GM23338 (cell line): ENCODE measurements around the gene ZCWPW2. TPM values are rescaled to one million over a fixed set of nuclear protein-coding genes. Genes with fewer than 3 reads are reported as not detected.

Experiments
- ATAC-seq: fragments of 200-7000 bp; cut with Tn5 transposase; 3 replicates; pipeline ENCODE4 v1.9.1; 2020
- DNase-seq: peaks from one replicate; pipeline ENCODE4 v3.0.0-alpha.2; 2015; ENCODE audit warnings: low spot score
- H2AFZ ChIP-seq: fragments of 200-600 bp; sonication (generic); 2 replicates; pipeline ENCODE4 v1.8.0; 2016; ENCODE audit warnings: antibody characterized with exemption, mild to moderate bottlenecking, moderate library complexity
- H3F3A ChIP-seq: fragments of 200-600 bp; sonication (generic); replicated peaks from 2 replicates; pipeline ENCODE4 v1.8.0; 2017; ENCODE audit warnings: antibody characterized with exemption, mixed run types, low read depth
- H3K27ac ChIP-seq: fragments of 200-600 bp; sonication (generic); 2 replicates; pipeline ENCODE4 v1.6.1; 2016; ENCODE audit warnings: low read depth
- H3K27me3 ChIP-seq: fragments of 200-600 bp; sonication (generic); 2 replicates; pipeline ENCODE4 v1.8.0; 2016; ENCODE audit warnings: mild to moderate bottlenecking, mixed run types, moderate library complexity; ENCODE audit not compliant: insufficient read depth
- H3K36me3 ChIP-seq: fragments of 200-600 bp; sonication (generic); 2 replicates; pipeline ENCODE4 v1.8.0; 2016; ENCODE audit warnings: mild to moderate bottlenecking; ENCODE audit not compliant: insufficient read depth
- H3K4me1 ChIP-seq: fragments of 200-600 bp; sonication (generic); 2 replicates; pipeline ENCODE4 v1.8.0; 2016; ENCODE audit warnings: mild to moderate bottlenecking, moderate library complexity; ENCODE audit not compliant: insufficient read depth
- H3K4me2 ChIP-seq: fragments of 200-600 bp; sonication (generic); 2 replicates; pipeline ENCODE4 v1.7.1; 2017; ENCODE audit warnings: mixed run types
- H3K4me3 ChIP-seq: fragments of 200-600 bp; sonication (generic); 2 replicates; pipeline ENCODE4 v1.6.1; 2016; ENCODE audit warnings: mixed run types
- H3K79me2 ChIP-seq: fragments of 200-600 bp; sonication (generic); replicated peaks from 2 replicates; pipeline ENCODE4 v1.8.0; 2017; ENCODE audit warnings: mild to moderate bottlenecking; ENCODE audit not compliant: insufficient read depth
- H3K9me2 ChIP-seq: fragments of 200-600 bp; sonication (generic); 2 replicates; pipeline ENCODE4 v1.8.0; 2017; ENCODE audit not compliant: insufficient read depth
- H4K20me1 ChIP-seq: fragments of 200-600 bp; sonication (generic); replicated peaks from 2 replicates; pipeline ENCODE4 v1.8.0; 2017; ENCODE audit warnings: mild to moderate bottlenecking; ENCODE audit not compliant: insufficient read depth
- H3K27ac Mint-ChIP-seq: 2 replicates; pipeline ENCODE4 v1.8.0; 2020; ENCODE audit warnings: inconsistent platforms, mild to moderate bottlenecking, moderate library complexity, mixed read lengths
- H3K27me3 Mint-ChIP-seq: 3 replicates; pipeline ENCODE4 v1.8.0; 2022; ENCODE audit warnings: low read depth, mild to moderate bottlenecking, moderate library complexity, mixed read lengths, inconsistent platforms; ENCODE audit not compliant: insufficient read depth, poor library complexity
- H3K36me3 Mint-ChIP-seq: 3 replicates; pipeline ENCODE4 v1.8.0; 2021; ENCODE audit warnings: low read depth, mild to moderate bottlenecking, inconsistent platforms, moderate library complexity, mixed read lengths
- H3K4me1 Mint-ChIP-seq: 3 replicates; pipeline ENCODE4 v1.8.0; 2020; ENCODE audit warnings: mild to moderate bottlenecking, inconsistent platforms, mixed read lengths
- H3K4me3 Mint-ChIP-seq: 3 replicates; pipeline ENCODE4 v1.8.0; 2021; ENCODE audit warnings: moderate library complexity, mild to moderate bottlenecking, inconsistent platforms, mixed read lengths
- H3K9me3 Mint-ChIP-seq: 3 replicates; pipeline ENCODE4 v1.8.0; 2020; ENCODE audit warnings: moderate library complexity, mild to moderate bottlenecking, inconsistent platforms, mixed read lengths
- CREB1 ChIP-seq: fragments of 250-450 bp; sonication (Bioruptor Pico); IDR thresholded peaks from 2 replicates; pipeline ENCODE4 v1.5.0; 2020; ENCODE audit warnings: low read depth, mild to moderate bottlenecking, moderate library complexity
- CTCF ChIP-seq, 2 experiments: fragments of 200-600 bp in 1 of 2; sonication (generic) in 1 of 2; conservative IDR thresholded peaks; 2 replicates each; pipeline versions ENCODE4 v1.5.1 to v1.6.1; 2016 to 2017; ENCODE audit warnings: antibody characterized with exemption in 2 of 2, low read depth in 2 of 2, mild to moderate bottlenecking in 2 of 2, moderate library complexity in 1 of 2
- EZH2 ChIP-seq: fragments of 200-600 bp; sonication (generic); IDR thresholded peaks from one replicate; pipeline ENCODE4 v1.8.0; 2017; ENCODE audit warnings: antibody characterized with exemption, mild to moderate bottlenecking, low read depth; ENCODE audit not compliant: unreplicated experiment
- EZH2phosphoT487 ChIP-seq: fragments of 200-600 bp; sonication (generic); IDR thresholded peaks from one replicate; pipeline ENCODE4 v1.8.1; 2018; ENCODE audit warnings: antibody characterized with exemption; ENCODE audit not compliant: unreplicated experiment
- POLR2AphosphoS5 ChIP-seq: IDR thresholded peaks from 2 replicates; pipeline ENCODE4 v1.6.1; 2016; ENCODE audit warnings: antibody characterized with exemption, low read depth
- polyA plus RNA-seq: library from polyadenylated mRNA; unstranded; fragments of >200 nt; fragmentation: Nextera tagmentation; extraction: Ambion mirVana; gene quantifications from 2 replicates; pipeline ENCODE4 v1.2.1, GENCODE V29; 2016
- total RNA-seq: library from RNA; depleted of rRNA; stranded (reverse); fragments of >200 nt; shearing (Covaris generic); gene quantifications from 2 replicates; pipeline ENCODE4 v1.2.3, GENCODE V29; 2014
- TF ChIP-seq, protein P1 (sequence below): fragments of 250-450 bp; sonication (Bioruptor Pico); IDR thresholded peaks from 2 replicates; pipeline ENCODE4 v1.5.0; 2020; ENCODE audit warnings: mild to moderate bottlenecking, moderate library complexity

The ZCWPW2 gene
- total and polyA plus RNA-seq, 2 experiments from 2014 or later: 0.55 TPM; not detected in 1

DNA sequence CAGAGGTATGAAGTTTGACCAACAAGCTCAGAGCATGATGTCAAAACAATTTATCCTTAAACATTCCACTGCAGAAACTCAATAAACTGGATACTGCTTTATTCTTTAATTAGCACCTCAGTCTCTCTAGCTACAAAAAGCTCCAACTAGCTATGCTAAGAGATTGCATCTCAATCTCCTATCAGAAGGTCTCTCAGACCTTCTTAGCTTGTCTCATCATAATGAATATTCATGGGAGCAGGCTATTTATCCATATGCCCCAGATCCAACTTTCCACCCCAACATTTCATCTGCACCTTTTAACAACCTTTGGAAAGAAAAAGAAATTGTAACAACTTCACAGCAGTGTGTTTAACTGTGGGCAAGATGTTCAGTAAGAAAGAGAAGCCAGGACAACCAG is 11.3 kb upstream of the ZCWPW2 start:
- no peak overlapping the region for H3K4me2 ChIP-seq
- no peaks in the 10 kb centered on the region for H3K4me1 ChIP-seq
- H3K9me3 Mint-ChIP-seq: no peaks in the 10 kb centered on the region
- no peak overlapping the region for H3K4me3 Mint-ChIP-seq
- H3K4me3 ChIP-seq: no peak overlapping the region
- no peaks in the 10 kb centered on the region; the same call in 1 of the 2 replicates for H3K36me3 ChIP-seq
- H3K4me1 Mint-ChIP-seq: no peaks in the 10 kb centered on the region; the same call in 2 of the 3 replicates
- H3K27ac ChIP-seq: no peak overlapping the region
- no peaks in the 10 kb centered on the region for H3K27me3 ChIP-seq
- no peaks in the 10 kb centered on the region for H3K9me2 ChIP-seq
- peaks cover 10% of the 10 kb centered on the region for H3K79me2 ChIP-seq
- TF ChIP-seq, protein P1, sequence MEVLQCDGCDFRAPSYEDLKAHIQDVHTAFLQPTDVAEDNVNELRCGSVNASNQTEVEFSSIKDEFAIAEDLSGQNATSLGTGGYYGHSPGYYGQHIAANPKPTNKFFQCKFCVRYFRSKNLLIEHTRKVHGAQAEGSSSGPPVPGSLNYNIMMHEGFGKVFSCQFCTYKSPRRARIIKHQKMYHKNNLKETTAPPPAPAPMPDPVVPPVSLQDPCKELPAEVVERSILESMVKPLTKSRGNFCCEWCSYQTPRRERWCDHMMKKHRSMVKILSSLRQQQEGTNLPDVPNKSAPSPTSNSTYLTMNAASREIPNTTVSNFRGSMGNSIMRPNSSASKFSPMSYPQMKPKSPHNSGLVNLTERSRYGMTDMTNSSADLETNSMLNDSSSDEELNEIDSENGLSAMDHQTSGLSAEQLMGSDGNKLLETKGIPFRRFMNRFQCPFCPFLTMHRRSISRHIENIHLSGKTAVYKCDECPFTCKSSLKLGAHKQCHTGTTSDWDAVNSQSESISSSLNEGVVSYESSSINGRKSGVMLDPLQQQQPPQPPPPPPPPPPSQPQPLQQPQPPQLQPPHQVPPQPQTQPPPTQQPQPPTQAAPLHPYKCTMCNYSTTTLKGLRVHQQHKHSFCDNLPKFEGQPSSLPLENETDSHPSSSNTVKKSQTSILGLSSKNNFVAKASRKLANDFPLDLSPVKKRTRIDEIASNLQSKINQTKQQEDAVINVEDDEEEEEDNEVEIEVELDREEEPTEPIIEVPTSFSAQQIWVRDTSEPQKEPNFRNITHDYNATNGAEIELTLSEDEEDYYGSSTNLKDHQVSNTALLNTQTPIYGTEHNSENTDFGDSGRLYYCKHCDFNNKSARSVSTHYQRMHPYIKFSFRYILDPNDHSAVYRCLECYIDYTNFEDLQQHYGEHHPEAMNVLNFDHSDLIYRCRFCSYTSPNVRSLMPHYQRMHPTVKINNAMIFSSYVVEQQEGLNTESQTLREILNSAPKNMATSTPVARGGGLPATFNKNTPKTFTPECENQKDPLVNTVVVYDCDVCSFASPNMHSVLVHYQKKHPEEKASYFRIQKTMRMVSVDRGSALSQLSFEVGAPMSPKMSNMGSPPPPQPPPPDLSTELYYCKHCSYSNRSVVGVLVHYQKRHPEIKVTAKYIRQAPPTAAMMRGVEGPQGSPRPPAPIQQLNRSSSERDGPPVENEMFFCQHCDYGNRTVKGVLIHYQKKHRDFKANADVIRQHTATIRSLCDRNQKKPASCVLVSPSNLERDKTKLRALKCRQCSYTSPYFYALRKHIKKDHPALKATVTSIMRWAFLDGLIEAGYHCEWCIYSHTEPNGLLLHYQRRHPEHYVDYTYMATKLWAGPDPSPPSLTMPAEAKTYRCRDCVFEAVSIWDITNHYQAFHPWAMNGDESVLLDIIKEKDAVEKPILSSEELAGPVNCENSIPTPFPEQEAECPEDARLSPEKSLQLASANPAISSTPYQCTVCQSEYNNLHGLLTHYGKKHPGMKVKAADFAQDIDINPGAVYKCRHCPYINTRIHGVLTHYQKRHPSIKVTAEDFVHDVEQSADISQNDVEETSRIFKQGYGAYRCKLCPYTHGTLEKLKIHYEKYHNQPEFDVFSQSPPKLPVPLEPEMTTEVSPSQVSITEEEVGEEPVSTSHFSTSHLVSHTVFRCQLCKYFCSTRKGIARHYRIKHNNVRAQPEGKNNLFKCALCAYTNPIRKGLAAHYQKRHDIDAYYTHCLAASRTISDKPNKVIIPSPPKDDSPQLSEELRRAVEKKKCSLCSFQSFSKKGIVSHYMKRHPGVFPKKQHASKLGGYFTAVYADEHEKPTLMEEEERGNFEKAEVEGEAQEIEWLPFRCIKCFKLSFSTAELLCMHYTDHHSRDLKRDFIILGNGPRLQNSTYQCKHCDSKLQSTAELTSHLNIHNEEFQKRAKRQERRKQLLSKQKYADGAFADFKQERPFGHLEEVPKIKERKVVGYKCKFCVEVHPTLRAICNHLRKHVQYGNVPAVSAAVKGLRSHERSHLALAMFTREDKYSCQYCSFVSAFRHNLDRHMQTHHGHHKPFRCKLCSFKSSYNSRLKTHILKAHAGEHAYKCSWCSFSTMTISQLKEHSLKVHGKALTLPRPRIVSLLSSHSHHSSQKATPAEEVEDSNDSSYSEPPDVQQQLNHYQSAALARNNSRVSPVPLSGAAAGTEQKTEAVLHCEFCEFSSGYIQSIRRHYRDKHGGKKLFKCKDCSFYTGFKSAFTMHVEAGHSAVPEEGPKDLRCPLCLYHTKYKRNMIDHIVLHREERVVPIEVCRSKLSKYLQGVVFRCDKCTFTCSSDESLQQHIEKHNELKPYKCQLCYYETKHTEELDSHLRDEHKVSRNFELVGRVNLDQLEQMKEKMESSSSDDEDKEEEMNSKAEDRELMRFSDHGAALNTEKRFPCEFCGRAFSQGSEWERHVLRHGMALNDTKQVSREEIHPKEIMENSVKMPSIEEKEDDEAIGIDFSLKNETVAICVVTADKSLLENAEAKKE (CRISPR knock-in tag): no peak
- TF ChIP-seq POLR2AphosphoS5 (no peak), EZH2phosphoT487 (no peak), CTCF (conservative IDR thresholded peaks at IDR 0.05; ENCODE audit: low read depth in 2 of 2) (no peak), EZH2 (no peak), CREB1 (CRISPR knock-in tag) (no peak)
- DNase-seq (no peak), ATAC-seq (no peak)
- H4K20me1 ChIP-seq: no peaks in the 10 kb centered on the region
- 0 out of 3 replicates have a peak, but pooled peaks cover 2% of the 10 kb centered on the region for H3K36me3 Mint-ChIP-seq
- no peaks in the 10 kb centered on the region for H3K27me3 Mint-ChIP-seq
- no peak overlapping the region for H2AFZ ChIP-seq
- no peaks in the 10 kb centered on the region for H3F3A ChIP-seq
- H3K27ac Mint-ChIP-seq: no peak overlapping the region
